GM18499 (cell line): Measurements from ENCODE around the gene BANF2.

Source experiments
- ATAC-seq: cut with Tn5 transposase; IDR thresholded peaks from one replicate; pipeline ENCODE4 v1.9.1; 2021; ENCODE audit warnings: moderate number of reproducible peaks; ENCODE audit not compliant: insufficient read depth, unreplicated experiment

Gene BANF2

GRCh38 chr20:17663040-17663399 is 36.7 kb upstream of the BANF2 start:
- ATAC-seq = no peak

GRCh38 chr20:17663486-17663885 is 36.3 kb upstream of the BANF2 start:
- no peak for ATAC-seq

DNA sequence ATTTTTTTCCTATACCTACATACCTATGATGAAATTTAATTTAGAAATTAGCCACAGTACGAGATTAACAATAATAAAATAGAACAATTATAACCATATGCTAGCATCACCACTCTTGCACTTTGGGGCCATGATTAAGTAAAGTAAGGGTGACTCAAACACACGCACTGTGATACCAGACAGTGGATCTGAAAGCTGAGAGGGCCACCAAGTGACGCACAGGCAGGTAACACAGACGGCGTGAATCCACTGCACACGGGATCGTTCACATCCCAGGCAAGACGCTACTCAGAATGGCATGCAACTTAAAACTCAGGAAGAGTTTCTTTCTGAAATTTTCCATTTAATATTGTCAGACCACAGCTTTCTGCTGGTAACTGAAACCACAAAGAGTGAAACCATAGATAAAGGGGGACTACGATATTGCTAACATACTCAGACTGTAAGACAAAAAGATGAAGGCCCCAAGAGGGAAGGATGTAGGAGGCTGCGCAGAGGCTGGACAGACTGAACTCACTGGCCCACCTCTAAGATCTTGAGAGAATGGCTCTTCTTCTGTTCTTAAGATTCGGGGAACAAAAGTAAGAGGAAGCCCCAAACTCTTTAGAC is 35.6 kb upstream of the BANF2 start:
- ATAC-seq = no peak

- no peak for ATAC-seq
Observed at GRCh38 chr20:17665756-17666155, 34.0 kb upstream of the BANF2 start.

DNA sequence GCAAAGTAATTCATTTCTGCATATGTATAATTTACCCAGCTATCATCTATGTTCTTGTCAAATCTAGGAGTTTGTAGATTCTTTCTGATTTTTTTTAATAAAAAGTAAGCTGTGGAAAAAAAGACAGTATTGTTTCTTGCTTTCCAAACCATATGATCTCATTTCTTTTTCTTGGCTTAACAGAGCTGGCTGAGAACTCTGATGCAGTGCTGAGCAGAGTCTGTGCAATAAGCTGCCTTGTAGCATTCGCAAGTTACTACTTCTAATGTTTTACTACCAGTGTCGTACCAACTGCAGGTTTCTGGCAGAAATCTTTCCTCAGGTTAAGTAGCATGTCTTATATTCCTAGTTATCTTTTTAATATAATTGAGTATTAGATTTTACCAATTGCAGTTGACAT is 33.3 kb upstream of the BANF2 start:
- ATAC-seq = no peak

DNA sequence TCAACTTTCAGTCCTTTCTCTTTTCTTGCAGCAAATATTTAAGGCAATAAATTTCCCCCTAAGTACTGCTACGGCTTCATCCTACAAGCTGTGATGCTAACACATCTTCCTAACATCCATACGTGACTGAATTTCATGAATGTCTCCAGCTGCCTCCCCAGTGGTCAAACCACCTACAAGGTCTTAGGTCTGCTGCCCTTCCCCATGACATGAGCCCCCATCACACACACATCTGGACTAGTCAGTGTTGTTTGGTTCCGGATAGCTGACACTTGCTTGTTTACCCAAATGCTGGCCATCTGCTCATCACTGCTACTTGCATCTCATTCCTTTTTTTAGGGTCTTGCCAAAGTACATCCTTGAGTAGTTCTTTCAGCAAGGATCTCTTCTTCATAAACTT is 32.3 kb upstream of the BANF2 start:
- ATAC-seq = no peak

- no peak for ATAC-seq
Observed at GRCh38 chr20:17668432-17668831, 31.3 kb upstream of the BANF2 start.

GRCh38 chr20:17669306-17669931 is 30.3 kb upstream of the BANF2 start:
- ATAC-seq = no peak

- no peak for ATAC-seq
Observed at GRCh38 chr20:17671011-17671410, 28.8 kb upstream of the BANF2 start.

GRCh38 chr20:17671565-17671964 is 28.2 kb upstream of the BANF2 start:
- no peak for ATAC-seq

DNA sequence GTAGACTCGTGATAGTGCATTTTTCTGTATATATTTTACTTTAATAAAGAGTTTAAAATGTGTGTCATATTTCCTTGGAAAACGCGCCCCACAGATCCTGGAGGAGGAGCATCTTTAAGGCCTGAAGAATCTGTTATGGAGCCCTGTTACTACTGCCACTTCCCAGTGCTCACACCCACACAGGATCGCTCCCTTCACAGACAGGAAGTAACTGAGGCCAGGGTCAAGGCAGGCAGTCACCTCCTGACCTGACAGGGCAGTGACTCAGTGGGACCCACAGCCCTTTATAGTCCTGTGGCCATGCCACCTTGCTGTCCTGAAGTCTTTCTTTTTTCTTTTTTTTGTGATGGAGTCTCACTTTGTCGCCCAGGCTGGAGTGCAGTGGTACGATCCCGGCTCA is 26.7 kb upstream of the BANF2 start:
- no peak for ATAC-seq

DNA sequence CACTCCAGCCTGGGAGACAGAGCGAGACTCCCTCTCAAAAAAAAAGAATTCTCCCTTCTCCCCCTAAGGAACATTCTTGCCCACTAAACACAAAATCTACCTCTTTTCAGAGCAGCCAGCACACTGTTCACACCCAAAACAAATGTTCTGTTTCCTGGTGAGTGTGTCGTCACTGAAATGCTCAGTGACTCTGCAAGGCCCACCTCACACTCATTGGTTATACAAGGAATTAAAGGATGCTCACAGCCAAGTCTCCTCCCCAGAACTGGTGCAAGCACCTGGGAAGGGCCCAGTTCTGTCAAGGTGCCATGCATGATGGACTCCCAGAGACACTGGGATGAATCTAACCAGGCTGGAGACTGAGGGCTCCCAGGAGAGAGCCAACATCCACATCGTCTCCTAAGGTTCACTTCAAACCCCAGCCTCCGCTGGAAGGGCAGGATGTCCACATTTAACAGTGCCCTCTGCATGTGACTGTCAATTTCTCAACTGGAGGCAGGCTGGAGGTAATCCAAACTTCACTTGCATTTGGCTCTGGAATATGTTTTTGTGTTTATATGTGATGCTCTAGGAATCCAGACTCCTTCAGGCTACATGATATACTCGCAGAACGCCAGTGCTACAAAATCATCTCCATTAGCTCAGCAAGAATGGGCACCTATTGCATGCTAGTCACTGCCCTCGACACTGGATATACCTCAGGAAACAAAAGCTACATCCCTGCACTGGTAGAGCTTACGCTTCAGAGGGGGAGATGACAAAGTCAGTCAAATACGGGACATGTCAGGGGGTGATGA is 24.8 kb upstream of the BANF2 start:
- no peak for ATAC-seq

- no peak for ATAC-seq
Observed at GRCh38 chr20:17675519-17676377, 24.0 kb upstream of the BANF2 start.

- ATAC-seq = no peak
Observed at GRCh38 chr20:17676378-17676759, 23.4 kb upstream of the BANF2 start.

GRCh38 chr20:17676942-17677341 is 22.8 kb upstream of the BANF2 start:
- no peak for ATAC-seq

GRCh38 chr20:17678295-17678694 is 21.5 kb upstream of the BANF2 start:
- no peak for ATAC-seq

GRCh38 chr20:17678886-17679285 is 20.9 kb upstream of the BANF2 start:
- ATAC-seq = no peak

DNA sequence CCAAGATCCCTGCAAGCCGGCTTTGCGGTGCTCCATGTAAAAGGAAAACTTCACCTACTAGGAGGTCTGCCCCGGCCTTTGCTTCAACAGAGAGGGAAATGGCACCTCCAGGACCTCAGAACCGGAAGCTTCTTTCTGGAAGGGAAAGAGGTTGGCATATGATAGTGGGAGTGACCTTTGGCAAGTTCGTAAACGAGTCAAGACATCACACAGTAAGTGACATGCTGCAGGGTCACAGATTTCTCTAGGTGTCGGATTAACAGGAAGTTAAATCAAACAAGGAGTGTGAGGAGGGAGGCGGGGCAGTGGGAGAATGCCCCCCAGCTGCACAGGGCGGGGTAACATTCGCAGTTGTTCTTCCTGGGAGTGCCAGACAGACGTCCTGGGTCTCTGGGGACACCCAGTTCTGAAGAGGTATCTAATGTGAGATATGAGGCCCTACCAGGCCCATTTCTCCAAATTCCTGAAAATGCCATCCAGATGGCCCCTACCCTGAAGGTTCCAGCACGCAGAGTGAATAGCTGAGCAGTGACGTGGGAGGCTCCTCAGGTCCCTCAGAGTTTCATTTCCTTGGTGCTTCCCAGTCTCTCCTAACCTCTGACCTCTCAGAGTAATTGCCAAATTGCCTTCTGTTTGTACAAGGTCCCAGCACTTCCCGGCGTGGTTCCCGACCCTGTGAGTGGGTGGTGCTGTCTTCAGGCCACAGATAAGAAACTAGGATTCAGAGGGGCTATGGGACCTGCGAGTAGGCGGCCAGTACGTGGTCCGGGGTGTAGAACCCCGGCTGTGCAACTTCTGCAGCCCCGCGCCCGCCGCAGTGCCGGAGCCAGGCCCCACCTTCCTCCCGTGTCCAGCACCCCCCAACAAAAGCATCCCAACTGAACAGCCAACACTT is 19.6 kb upstream of the BANF2 start:
- ATAC-seq = no peak

DNA sequence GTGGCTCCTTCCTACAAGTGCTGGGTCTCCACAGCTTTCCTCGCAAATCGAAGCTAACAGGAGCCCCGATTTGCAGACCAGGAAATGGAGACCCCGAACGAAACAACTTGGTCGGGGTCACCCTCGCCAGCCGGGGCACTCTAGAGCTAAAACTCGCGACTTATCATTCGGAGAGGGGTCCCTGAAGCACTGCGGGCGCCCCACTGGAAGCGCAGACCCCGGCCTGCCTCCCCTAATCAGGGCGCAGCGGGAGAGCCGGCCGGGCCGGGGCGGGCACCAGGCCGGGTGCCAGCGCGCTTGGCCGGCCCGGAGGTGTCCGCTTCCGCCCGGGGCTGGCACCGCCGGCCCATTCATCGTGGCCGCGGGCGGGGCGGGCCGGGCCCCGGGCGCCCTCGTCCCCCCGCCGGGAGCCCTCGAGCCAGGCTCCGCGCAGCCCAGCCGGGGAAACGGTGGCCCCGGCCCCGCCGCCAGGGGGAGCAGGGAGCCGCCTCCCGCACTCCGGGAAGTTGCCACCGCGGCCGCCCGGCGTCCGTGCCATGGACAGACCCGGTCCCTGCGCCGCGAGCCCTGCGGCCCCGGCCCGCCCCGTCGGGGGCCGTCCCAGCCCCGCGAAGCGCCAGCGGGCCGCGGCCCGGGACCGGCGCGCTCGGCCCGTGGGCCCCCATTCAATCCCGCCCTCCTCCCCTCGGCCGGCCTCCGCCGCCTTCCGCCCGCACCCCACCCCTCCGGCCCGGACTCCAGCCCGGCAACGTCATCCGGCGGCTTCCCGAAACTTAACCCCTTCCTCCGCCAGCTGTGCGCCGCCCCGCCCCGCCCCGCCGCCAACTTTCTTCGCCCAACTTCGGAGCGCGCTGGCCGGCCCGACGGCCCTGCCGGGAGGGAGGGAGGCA is 18.7 kb upstream of the BANF2 start:
- no peak for ATAC-seq
